ENCODE measurements around the gene SOX15.

The SOX15 gene

GRCh38 chr17:7552621-7553051 lies 37.3 kb downstream of the SOX15 start:
- Histone ChIP-seq H3K4me2 (peak overlapping the region; percentile 85 to 100 (median 95)), H3K9ac (peak overlapping the region; percentile 74 to 88 (median 78)), H3K9me3 (replicated peaks in 1 of 11) (no peaks in the 10 kb centered on the region), H3K4me3 (peak overlapping the region in 6 of 10 experiments; percentile 5 to 59 (median 34); a peak in 6 of 20 replicates), H4K20me1 (no peaks in the 10 kb centered on the region), H3K36me3 (peaks cover 0 to 6% (median 0%) of the 10 kb centered on the region in 11 experiments; a peak in 1 of 22 replicates), H3K27me3 (no peaks in the 10 kb centered on the region), H3K27ac (peak overlapping the region; percentile 71 to 92 (median 87)), H3K4me1 (peaks cover 71 to 97% (median 90%) of the 10 kb centered on the region in 10 experiments)
- peak in 5 of 11 experiments; percentile 16 to 72 (median 35); a peak in 5 of 22 replicates for TF ChIP-seq Cebpa-rat (IDR thresholded peaks at IDR 0.05)

GRCh38 chr17:7551396-7551795 lies 38.5 kb downstream of the SOX15 start:
- no peaks in the 10 kb centered on the region for H3K9me3 ChIP-seq (replicated peaks in 1 of 11)
- TF ChIP-seq Cebpa-rat (IDR thresholded peaks at IDR 0.05) = no peak
- peaks cover 71 to 93% (median 83%) of the 10 kb centered on the region in 10 experiments for H3K4me1 ChIP-seq
- H3K9ac ChIP-seq = peak overlapping the region; percentile 12 to 88 (median 78); a peak in 16 of 22 replicates
- peak overlapping the region; percentile 85 to 99 (median 95) for H3K4me2 ChIP-seq
- H3K27me3 ChIP-seq = no peaks in the 10 kb centered on the region
- H3K4me3 ChIP-seq = no peak overlapping the region; a peak in 1 of 20 replicates
- H4K20me1 ChIP-seq = no peaks in the 10 kb centered on the region
- H3K27ac ChIP-seq = peak overlapping the region; percentile 71 to 92 (median 87); a peak in 21 of 22 replicates
- no peaks in the 10 kb centered on the region; a peak in 1 of 22 replicates for H3K36me3 ChIP-seq

- peak overlapping the region in 6 of 10 experiments; percentile 66 to 80 (median 74); a peak in 11 of 20 replicates for H3K4me3 ChIP-seq
- H3K4me1 ChIP-seq = peaks cover 67 to 83% (median 76%) of the 10 kb centered on the region in 10 experiments
- H3K36me3 ChIP-seq = no peaks in the 10 kb centered on the region; a peak in 1 of 22 replicates
- H3K27ac ChIP-seq = peak overlapping the region; percentile 71 to 92 (median 87); a peak in 19 of 22 replicates
- peak overlapping the region in 7 of 11 experiments; percentile 73 to 88 (median 77); a peak in 8 of 22 replicates for H3K9ac ChIP-seq
- H3K9me3 ChIP-seq (replicated peaks in 1 of 11) = no peaks in the 10 kb centered on the region
- H4K20me1 ChIP-seq = no peaks in the 10 kb centered on the region
- no peak for TF ChIP-seq Cebpa-rat (IDR thresholded peaks at IDR 0.05)
- H3K27me3 ChIP-seq = no peaks in the 10 kb centered on the region
- H3K4me2 ChIP-seq = peak overlapping the region; percentile 85 to 99 (median 95)
Observed at GRCh38 chr17:7550344-7550743, 39.5 kb downstream of the SOX15 start.

GRCh38 chr17:7549401-7550055 lies 40.4 kb downstream of the SOX15 start:
- Histone ChIP-seq H4K20me1 (no peaks in the 10 kb centered on the region), H3K36me3 (no peaks in the 10 kb centered on the region; a peak in 1 of 22 replicates), H3K4me3 (peak overlapping the region; percentile 50 to 80 (median 68); a peak in 19 of 20 replicates), H3K4me2 (peak overlapping the region; percentile 85 to 99 (median 95)), H3K4me1 (peaks cover 59 to 75% (median 71%) of the 10 kb centered on the region in 10 experiments), H3K9me3 (replicated peaks in 1 of 11) (no peaks in the 10 kb centered on the region), H3K9ac (peak overlapping the region; percentile 68 to 88 (median 77); a peak in 21 of 22 replicates), H3K27me3 (no peaks in the 10 kb centered on the region), H3K27ac (peak overlapping the region; percentile 60 to 92 (median 87))
- no peak for TF ChIP-seq Cebpa-rat (IDR thresholded peaks at IDR 0.05)

- H3K36me3 ChIP-seq = no peaks in the 10 kb centered on the region; a peak in 1 of 22 replicates
- TF ChIP-seq Cebpa-rat (IDR thresholded peaks at IDR 0.05) = no peak
- peak within 1 kb of the TSS; percentile 68 to 88 (median 77) for H3K9ac ChIP-seq
- H3K4me1 ChIP-seq = peaks cover 52 to 76% (median 65%) of the 10 kb centered on the region in 10 experiments
- no peaks in the 10 kb centered on the region for H3K9me3 ChIP-seq (replicated peaks in 1 of 11)
- peak within 1 kb of the TSS; percentile 50 to 80 (median 68) for H3K4me3 ChIP-seq
- peak within 1 kb of the TSS; percentile 85 to 99 (median 95) for H3K4me2 ChIP-seq
- no peaks in the 10 kb centered on the region for H3K27me3 ChIP-seq
- no peaks in the 10 kb centered on the region for H4K20me1 ChIP-seq
- H3K27ac ChIP-seq = peak within 1 kb of the TSS; percentile 60 to 92 (median 87)
Observed at GRCh38 chr17:7548585-7549400, 41.1 kb downstream of the SOX15 start, which contains the start of gene TNFSF12. Gene TNFSF12 (plus strand): TSS chr17:7549058. CDS start chr17:7549154, 96 bp downstream.

- no peak overlapping the region for H3K9ac ChIP-seq
- H3K4me2 ChIP-seq = no peak overlapping the region
- H3K4me3 ChIP-seq = no peak overlapping the region
- no peak for TF ChIP-seq Cebpa-rat (IDR thresholded peaks at IDR 0.05)
- H3K27ac ChIP-seq = no peak overlapping the region
- no peaks in the 10 kb centered on the region for H3K36me3 ChIP-seq
- H3K27me3 ChIP-seq = no peaks in the 10 kb centered on the region
- no peaks in the 10 kb centered on the region for H4K20me1 ChIP-seq
- peaks cover 16 to 50% (median 36%) of the 10 kb centered on the region in 10 experiments for H3K4me1 ChIP-seq
- H3K9me3 ChIP-seq (replicated peaks in 1 of 11) = no peaks in the 10 kb centered on the region
Observed at GRCh38 chr17:7544911-7545310, 45.0 kb downstream of the SOX15 start.

GRCh38 chr17:7541074-7541621 lies 48.7 kb downstream of the SOX15 start:
- no peaks in the 10 kb centered on the region for H4K20me1 ChIP-seq
- H3K36me3 ChIP-seq = peaks cover 0 to 4% (median 0%) of the 10 kb centered on the region in 11 experiments; a peak in 2 of 22 replicates
- H3K4me1 ChIP-seq = peaks cover 8 to 32% (median 17%) of the 10 kb centered on the region in 10 experiments; a peak in 17 of 20 replicates
- no peak overlapping the region for H3K9ac ChIP-seq
- H3K9me3 ChIP-seq (replicated peaks in 1 of 11) = peaks cover 18 to 27% (median 23%) of the 10 kb centered on the region in 11 experiments
- no peak overlapping the region for H3K4me3 ChIP-seq
- no peak for TF ChIP-seq Cebpa-rat (IDR thresholded peaks at IDR 0.05)
- no peaks in the 10 kb centered on the region for H3K27me3 ChIP-seq
- no peak overlapping the region for H3K27ac ChIP-seq
- H3K4me2 ChIP-seq = no peak overlapping the region

GRCh38 chr17:7538891-7539545 lies 50.9 kb downstream of the SOX15 start:
- no peaks in the 10 kb centered on the region for H3K27me3 ChIP-seq
- H3K9ac ChIP-seq = peak overlapping the region in 1 of 11 experiments; percentile 29; a peak in 2 of 22 replicates
- peaks cover 0 to 28% (median 13%) of the 10 kb centered on the region in 10 experiments; a peak in 17 of 20 replicates for H3K4me1 ChIP-seq
- H4K20me1 ChIP-seq = no peaks in the 10 kb centered on the region
- H3K4me3 ChIP-seq = no peak overlapping the region
- no peak for TF ChIP-seq Cebpa-rat (IDR thresholded peaks at IDR 0.05)
- H3K27ac ChIP-seq = peak overlapping the region in 1 of 11 experiments; percentile 23; a peak in 2 of 22 replicates
- H3K36me3 ChIP-seq = peaks cover 0 to 4% (median 0%) of the 10 kb centered on the region in 11 experiments; a peak in 2 of 22 replicates
- peaks cover 18 to 27% (median 23%) of the 10 kb centered on the region in 11 experiments for H3K9me3 ChIP-seq (replicated peaks in 1 of 11)
- peak overlapping the region in 6 of 11 experiments; percentile 20 to 62 (median 50); a peak in 11 of 22 replicates for H3K4me2 ChIP-seq

Data from BLaER1 treated with 17β-estradiol and CSF1 and Interleukin-3, amounts not matched to agents 10 nM and 100 nM (cell line).